Mammary epithelial cell (primary cell): ENCODE measurements around the gene TSPAN15.
"Not testable (repeated sequence)": the region's sequence is repeated elsewhere in the genome, so short reads cannot be mapped to it uniquely, and the experiment has no call there.

Source experiments
- EZH2 ChIP-seq: IDR thresholded peaks from 2 replicates; pipeline ENCODE4 v1.6.1; 2012; ENCODE audit warnings: low read length, inconsistent platforms, borderline replicate concordance
- TF ChIP-seq, protein P1 (sequence below), 2 donors: IDR thresholded peaks in 1 of 2; conservative IDR thresholded peaks in 1 of 2; 2 replicates each; pipeline ENCODE4 v1.5.1; 2011 to 2012; ENCODE audit warnings: inconsistent platforms in 2 of 2, low read length in 2 of 2, mild to moderate bottlenecking in 2 of 2, control low read depth in 1 of 2, low read depth in 1 of 2; ENCODE audit not compliant: insufficient read depth in 1 of 2; ENCODE audit errors: extremely low read depth in 1 of 2

DNA sequence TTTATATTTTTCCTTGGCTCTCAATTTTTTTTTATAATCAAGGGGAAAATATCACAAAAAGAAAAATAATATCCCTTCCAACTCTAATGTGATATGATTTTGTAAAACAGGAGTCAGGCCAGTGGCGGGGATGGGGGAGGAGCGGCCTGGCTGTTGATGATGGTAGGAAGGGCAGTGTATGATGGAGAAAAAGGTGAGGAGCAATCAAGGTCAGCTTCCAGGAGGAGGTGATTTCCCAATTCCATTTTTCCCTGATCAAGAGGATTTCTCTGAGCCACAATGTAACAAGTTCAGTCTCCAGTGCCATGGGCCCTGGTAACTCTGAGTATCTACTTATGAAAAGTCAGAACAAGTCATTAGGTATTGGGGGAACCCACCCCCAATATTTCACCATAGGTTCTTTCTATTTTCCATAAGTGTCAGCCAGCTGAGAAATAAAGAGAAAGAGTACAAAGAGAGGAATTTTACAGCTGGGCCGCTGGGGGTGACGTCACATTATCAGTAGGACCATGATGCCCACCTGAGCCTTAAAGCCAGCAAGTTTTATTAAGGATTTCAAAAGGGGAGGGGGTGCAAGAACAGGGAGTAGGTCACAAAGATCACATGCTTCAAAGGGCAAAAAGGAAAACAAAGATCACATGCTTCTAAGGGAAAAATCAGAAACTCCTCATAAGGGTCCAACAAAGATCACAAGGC lies 37.0 kb downstream of the TSPAN15 start:
- TF ChIP-seq, protein P1, sequence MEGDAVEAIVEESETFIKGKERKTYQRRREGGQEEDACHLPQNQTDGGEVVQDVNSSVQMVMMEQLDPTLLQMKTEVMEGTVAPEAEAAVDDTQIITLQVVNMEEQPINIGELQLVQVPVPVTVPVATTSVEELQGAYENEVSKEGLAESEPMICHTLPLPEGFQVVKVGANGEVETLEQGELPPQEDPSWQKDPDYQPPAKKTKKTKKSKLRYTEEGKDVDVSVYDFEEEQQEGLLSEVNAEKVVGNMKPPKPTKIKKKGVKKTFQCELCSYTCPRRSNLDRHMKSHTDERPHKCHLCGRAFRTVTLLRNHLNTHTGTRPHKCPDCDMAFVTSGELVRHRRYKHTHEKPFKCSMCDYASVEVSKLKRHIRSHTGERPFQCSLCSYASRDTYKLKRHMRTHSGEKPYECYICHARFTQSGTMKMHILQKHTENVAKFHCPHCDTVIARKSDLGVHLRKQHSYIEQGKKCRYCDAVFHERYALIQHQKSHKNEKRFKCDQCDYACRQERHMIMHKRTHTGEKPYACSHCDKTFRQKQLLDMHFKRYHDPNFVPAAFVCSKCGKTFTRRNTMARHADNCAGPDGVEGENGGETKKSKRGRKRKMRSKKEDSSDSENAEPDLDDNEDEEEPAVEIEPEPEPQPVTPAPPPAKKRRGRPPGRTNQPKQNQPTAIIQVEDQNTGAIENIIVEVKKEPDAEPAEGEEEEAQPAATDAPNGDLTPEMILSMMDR (conservative IDR thresholded peaks at IDR 0.05 in 1 of 2, IDR thresholded peaks at IDR 0.05 in 1 of 2; ENCODE audit: extremely low read depth in 1 of 2, insufficient read depth in 1 of 2, low read depth in 1 of 2, low read length in 2 of 2) = not testable (repeated sequence)
- TF ChIP-seq EZH2 = not testable (repeated sequence)
